ENCODE measurements around the gene KDM4B.

The KDM4B gene

GRCh38 chr19:5112175-5112574, 143.3 kb downstream of the KDM4B start:
- no peak for DNase-seq

DNA sequence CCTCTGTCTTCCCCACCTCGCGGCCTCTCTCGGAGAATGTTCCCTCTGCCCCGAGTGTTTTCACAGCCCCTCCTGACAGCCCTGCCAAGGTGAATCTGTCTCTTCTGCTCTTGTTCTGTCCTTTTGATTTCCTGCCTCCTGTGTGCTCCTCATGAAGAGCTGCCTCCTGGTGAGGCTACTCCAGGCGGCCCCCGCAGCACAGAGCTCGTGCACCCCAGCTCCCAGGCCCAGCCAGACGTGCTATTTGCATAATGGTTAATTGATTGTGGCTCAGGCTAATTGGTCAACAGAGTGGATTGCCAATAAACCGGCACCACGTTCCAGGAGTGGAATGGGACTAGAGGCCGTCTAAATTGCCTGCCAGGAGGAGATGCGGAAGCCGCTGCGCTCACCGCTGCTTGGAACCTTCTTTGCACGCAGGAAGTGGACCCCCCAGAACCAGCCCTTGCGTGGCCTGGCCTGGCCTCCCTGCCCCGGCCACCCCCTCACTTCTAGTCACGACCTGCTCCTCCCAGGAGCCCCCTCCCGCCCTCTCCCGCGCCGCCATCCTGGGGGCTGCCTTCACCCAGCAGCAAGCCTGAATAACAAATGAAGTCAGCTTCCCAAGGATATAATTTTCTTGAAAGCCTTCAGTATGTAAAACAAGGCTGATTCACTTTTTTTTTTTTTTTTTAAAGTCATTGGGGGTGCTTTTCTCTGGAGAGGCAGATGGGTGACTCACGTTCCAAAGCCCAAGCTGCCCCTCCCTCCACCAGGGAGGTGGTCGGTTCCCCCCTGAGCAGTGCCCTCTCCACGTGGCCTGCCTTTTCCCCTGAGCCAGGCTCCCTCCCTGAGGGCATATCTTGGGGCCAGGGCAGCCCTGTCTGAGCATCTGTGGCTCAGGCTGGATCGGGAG, 144.0 kb downstream of the KDM4B start:
- no peak for DNase-seq

GRCh38 chr19:5113633-5114586, 145.0 kb downstream of the KDM4B start:
- no peak for DNase-seq

GRCh38 chr19:5114727-5115126, 145.8 kb downstream of the KDM4B start:
- DNase-seq: no peak

- no peak for DNase-seq
Measured at GRCh38 chr19:5115351-5115750, 146.4 kb downstream of the KDM4B start.

GRCh38 chr19:5115771-5116202, 146.9 kb downstream of the KDM4B start:
- no peak for DNase-seq

DNA sequence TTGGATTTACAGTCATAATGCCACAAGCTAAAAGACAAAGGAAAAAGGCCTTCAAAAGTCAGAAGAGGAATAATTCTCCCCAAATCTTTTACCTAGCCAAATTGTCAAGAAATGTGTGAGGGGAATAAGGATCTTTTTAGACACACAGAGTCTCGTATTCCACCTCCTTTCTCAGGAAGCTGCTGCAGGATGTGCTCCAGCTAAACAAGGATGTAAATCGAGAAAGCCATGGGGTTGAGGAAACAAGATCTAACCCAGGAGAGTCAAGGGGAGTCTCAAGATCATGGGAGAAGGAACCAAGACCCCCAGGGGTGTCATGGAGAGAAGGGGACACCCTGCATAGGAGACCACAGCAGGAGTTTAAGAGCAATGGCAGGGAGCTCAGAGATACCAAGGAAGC, 147.4 kb downstream of the KDM4B start:
- DNase-seq: no peak

GRCh38 chr19:5117421-5117820, 148.5 kb downstream of the KDM4B start:
- DNase-seq: no peak

- DNase-seq: no peak
Measured at GRCh38 chr19:5118026-5118425, 149.1 kb downstream of the KDM4B start.

DNA sequence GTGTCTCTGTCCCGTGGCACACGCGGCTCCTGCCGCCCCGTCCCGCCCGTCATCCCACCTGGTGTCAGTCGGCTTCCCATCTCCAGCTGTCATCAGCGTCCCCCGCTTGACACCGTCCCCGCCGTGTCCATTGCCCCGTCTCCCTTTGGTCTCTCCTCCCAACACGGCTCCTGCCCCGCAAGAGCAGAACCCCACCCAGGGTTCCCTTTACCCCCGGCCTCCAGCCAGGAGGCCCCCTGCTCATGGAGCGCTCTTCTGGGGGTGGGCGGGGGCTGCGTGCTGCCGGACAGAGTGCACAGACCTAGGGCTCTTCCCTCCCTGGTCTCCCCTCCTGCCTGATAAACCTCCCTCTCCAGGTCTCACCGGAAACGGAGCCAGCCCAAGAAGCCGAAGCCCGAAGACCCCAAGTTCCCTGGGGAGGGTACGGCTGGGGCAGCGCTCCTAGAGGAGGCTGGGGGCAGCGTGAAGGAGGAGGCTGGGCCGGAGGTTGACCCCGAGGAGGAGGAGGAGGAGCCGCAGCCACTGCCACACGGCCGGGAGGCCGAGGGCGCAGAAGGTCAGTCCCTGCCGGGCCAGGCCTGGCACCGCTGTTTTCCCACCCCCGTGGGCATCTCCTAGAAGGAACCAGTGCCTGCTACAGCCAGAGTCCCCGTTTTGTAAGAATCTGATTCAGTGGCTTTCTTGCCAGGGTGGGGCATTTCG, 150.5 kb downstream of the KDM4B start:
- no peak for DNase-seq

DNA sequence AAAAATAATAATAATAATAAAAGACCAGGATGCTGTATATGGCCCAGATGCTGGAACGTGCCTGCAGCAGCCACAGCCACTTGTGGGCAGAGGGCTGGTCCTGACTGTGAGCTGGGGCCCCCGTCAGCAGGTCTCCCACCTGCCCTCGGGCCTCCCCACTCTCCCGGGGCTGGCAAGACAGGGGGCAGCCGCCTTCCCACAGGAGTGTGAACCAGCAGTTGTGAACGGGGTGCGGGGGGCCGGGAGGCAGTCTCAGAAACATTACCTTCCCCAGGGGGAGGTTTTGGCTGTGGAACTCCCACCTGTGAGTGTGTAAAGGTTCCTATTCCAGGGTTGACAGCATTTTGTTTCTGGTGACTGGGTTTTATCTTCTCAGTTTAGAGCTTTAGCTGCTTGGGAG, 151.4 kb downstream of the KDM4B start:
- no peak for DNase-seq

DNA sequence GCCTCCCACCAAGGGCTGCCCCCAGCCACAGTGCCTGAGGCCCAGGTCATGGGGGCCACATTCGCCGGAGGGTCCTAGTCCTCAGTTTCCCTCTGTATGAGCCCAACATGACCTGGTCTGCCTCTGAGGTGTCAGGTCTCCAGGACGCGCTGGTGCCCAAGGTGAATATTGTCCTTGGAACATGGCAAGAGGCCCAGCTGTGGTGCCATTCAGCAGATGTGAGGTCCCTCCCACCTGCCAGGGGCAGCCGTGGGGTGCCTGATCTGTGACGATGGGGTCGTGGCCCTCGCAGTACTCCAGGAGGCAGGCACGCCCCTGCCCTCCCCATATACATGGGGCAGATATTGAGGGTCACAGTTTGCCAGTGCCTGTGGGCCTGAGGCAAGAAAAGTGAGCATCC, 151.9 kb downstream of the KDM4B start:
- no peak for DNase-seq

DNA sequence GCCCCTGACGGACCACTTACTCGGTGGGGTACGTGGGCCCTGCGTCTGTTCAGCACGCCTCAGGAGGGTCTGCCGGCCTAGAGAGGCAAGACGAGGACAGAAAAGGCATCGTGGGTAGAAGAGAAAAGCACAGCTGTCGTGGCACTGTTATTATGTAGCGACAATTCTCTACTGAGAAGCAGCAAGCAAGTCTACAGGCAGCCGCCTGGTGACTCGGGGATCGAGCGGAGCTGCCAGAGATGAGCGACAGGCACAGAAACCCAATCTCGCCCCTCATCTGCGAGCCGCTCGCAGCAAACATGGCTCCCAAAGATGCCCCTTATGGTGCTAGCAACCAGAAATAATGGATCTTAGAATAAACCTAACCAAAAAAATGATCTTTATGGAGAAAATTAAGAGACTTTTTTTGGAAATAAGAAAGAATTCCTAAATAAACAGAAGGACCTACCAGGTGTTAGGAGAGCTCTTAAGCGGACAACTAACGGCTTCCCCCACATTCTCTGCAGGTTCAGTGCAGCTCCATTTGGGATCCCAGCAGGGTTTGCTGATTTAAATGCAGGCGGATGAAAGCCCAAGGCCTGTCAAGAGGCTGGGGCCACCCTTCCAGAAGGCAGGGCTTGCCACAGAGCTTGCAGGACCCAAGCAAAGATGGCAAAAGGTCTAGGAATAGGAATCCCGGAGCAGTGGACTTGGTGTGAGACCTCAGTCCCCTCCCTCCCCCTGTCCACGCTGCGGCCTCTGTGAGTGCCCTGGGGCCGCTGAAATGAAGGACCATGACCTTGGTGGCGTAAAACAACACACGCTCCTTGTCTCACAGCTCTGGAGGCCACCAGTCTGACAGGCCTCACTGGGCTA, 152.6 kb downstream of the KDM4B start:
- DNase-seq: no peak

DNA sequence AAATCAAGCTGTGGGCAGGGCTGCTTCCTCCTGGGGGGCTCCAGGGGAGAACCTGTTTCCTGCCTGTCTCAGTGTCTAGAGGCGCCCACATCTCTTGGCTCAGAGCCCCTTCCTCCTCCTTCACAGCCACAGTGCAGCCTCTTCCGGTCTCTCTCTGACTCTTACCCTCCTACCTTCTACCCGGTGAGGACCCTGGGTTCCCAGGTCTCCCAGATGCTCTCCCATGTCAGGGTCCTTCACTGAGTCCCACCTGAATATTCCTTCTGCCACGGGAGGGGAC, 153.1 kb downstream of the KDM4B start:
- DNase-seq: no peak

DNA sequence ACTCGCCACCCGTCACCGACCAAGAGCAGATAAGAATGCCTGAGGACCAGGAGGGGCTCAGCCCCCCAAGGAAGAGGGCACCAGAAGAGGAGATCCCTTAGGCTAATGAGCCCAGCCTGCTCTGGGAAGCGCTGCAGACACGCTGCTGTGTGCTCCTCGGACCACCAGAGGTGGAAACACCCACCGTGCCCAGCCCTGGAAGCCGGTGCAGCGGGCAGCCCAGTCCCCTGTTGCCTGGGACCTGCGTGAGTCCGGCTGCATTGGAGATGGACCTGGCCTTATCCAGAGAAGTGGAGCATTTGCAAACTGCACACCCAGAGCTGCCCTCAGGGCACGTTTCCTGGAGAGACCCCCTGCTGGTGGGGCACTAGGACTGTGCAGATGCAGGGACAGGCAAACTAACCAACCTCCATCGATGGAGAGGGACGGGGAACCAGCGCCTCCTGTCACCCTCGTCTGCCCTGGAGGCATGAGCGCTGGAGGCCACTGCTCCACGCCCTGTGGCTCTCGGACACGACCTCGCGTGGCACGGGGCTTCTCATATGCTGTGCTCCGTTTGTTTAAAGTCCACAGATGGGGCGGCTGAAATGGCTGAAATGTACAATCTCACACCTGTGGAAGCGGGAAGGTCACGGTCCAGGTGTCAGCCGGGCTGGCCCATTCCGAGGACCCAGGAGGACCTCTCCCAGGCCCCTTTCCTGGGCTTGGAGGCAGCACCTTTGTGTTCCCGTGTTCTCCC, 153.9 kb downstream of the KDM4B start:
- no peak for DNase-seq

- DNase-seq: no peak
Measured at GRCh38 chr19:5123646-5124045, 154.7 kb downstream of the KDM4B start.

DNA sequence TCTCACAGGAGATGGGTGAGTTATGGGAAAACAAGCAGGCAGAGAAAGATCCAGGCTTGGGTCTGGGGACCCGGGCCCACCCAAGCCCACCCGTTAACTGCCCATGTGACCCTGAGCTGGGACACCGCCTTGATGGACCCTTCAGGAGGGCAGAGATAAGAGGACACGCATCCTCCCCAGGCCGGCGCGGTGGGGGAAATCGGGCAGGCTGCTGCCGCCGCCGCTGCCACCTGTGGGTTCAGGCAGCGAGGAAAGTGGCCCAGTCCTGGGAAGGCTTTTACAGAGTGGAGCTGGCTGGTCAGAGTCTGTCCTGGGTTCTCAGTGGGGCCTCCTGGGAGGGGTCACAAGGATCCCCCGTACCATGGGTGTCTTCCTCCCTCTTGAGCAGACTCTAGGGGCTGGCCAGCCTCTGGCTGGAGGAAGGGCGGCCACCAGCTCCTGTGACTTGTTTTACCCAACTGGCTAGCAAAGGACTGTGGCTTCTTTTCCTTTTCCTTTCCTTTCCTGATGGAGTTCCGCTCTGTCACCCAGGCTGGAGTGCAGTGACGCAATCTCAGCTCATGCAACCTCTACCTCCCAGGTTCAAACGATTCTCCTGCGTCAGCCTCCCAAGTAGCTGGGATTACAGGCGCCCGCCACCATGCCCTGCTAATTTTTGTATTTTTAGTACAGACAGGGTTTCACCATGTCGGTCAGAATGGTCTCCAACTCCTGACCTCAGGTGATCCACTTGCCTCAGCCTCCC, 155.4 kb downstream of the KDM4B start:
- DNase-seq: no peak

DNA sequence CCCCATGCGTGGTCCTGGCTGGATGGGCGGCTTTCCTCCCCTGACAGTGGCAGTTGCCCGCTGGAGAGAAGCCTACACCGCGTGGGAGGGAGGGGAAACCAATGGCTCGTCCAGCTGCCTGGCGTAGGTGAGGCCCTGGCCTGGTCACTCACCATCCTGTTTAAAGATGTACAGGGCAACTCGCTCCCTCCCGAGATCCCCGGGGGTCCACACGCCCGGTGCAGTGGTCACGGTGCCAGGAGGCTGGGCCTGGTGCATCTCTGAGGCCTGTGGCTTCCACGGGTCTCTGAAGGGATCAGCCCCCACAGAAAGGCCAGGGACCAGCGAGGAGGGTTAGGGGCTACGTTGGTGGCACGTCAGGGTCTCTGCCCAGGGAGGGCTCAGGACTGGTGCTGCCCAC, 156.5 kb downstream of the KDM4B start:
- DNase-seq: no peak

GRCh38 chr19:5125797-5126497, 157.0 kb downstream of the KDM4B start:
- DNase-seq: no peak

DNA sequence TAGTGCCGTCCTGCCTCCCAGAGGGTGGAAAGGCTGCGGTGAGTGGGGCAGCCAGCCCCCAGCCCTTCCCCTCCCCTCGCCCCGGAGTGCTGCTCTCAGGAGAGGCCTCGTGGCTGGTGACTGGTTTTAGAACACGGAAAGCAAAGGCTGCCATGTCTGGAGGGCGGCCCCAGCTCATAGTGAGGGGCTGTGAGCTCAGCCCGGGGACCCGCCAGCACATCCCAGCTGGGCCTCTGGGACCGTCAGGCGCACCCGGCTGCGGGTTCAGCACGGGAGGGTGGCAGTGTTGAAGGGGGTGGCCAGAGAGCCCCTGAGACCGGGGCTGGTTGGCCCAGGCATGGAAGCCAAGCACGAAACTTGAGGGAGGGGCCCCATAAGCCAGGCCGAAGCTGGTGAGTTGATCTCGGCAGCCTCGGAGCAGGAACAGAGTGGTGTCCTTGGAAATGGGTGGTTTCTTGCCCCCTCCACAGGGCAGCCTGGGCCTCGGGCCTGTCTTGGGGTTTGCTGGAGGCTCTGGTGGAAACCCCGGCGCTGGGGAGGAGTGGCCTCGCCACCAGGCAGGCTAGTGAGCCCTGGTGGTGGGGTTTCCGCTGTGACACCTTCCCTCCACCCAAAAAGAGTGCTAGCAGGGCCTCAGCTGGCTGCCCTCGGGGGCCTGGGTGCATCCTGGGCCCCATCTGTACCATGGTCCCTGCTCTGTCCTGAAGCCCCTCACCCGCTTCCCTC, 157.7 kb downstream of the KDM4B start:
- DNase-seq: no peak

All from activated effector memory CD4-positive, alpha-beta T cell treated with Interleukin-2 at 50 U/mL for 16 hours (primary cell).